DOHH2 (cell line): ENCODE data around the gene WDR64.

Experiments
- EZH2phosphoT487 ChIP-seq: fragments of 200-600 bp; sonication (generic); IDR thresholded peaks from 2 replicates; pipeline ENCODE4 v1.6.1; 2017; ENCODE audit warnings: borderline replicate concordance, mild to moderate bottlenecking, antibody characterized with exemption, low read length, moderate library complexity, mixed read lengths
- TF ChIP-seq, protein P1 (sequence below): fragments of 200-600 bp; sonication (generic); IDR thresholded peaks from one replicate; pipeline ENCODE4 v1.5.1; 2014; ENCODE audit warnings: antibody characterized with exemption, mild to moderate bottlenecking, low read depth, low read length; ENCODE audit not compliant: poor library complexity, severe bottlenecking

DNA sequence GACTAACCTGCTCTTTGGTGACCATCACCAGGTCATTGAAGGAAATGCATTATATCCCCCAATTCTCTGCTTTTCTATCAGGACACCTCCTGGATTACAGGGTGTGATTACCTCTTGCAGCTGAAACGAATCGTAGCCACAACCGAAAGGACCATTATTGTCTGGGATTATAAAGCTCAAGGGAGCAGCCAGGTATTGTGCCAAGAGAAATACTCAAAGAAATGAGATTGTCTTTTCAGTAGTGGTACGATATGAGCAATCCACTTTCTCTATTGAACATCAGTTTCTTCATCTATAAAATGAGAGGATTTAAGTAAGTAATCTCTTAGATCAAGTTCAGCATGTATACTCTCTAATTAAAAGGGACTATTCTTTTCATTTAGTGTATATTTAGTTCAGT lies 27.3 kb downstream of the WDR64 start:
- TF ChIP-seq, protein P1, sequence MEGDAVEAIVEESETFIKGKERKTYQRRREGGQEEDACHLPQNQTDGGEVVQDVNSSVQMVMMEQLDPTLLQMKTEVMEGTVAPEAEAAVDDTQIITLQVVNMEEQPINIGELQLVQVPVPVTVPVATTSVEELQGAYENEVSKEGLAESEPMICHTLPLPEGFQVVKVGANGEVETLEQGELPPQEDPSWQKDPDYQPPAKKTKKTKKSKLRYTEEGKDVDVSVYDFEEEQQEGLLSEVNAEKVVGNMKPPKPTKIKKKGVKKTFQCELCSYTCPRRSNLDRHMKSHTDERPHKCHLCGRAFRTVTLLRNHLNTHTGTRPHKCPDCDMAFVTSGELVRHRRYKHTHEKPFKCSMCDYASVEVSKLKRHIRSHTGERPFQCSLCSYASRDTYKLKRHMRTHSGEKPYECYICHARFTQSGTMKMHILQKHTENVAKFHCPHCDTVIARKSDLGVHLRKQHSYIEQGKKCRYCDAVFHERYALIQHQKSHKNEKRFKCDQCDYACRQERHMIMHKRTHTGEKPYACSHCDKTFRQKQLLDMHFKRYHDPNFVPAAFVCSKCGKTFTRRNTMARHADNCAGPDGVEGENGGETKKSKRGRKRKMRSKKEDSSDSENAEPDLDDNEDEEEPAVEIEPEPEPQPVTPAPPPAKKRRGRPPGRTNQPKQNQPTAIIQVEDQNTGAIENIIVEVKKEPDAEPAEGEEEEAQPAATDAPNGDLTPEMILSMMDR, result no peak
- TF ChIP-seq EZH2phosphoT487, result no peak
